HG03520 (cell line): ENCODE data around the gene SLK.

Experiments used
- ATAC-seq: cut with Tn5 transposase; IDR thresholded peaks from one replicate; pipeline ENCODE4 v1.9.1; 2021; ENCODE audit warnings: mild to moderate bottlenecking, moderate library complexity; ENCODE audit not compliant: unreplicated experiment

SLK gene

DNA sequence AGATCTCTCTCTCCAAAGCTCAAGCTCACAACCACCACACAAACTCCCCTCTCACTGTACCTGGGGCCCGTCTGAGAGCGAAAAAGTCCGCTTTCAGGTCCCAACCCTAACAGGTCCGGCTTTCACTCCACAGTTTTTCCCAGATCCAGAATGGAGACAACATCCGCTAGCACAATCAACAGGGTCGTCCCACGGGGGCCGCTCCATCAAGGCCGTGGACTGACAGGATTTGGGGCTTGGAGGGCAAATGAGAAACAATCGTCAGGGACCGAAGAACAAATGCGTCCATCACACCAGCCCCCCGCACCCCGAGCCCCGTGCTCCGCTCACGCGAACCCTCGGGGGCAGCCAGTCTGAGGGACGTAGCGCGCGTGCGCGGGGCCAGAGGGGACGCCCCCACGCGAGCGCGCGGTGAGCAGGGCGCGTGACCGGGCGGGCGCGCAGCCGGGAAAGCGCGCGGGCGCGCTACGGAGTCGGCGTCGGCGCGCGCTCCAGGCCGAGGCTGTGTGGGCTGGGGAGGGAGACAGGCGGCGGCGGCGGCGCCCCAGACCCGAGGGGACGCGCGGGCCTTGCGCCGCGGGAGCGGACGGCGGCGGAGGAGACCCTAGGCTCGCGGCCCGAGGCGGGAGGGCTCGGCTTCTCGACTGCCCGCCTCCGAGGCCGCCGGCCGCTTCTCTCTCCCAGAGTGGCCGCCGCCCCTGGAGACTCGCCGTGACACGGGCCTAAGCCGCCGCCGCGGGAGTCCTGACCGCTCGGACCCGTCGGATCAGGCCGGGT lies at the start of gene SLK:
Gene SLK (plus strand): TSS at position 470 of the 777 bp plus-strand sequence. CDS start 606 bp downstream, outside the sequence.
- peak; percentile 70 for ATAC-seq

- ATAC-seq: peak; percentile 7
Measured at GRCh38 chr10:103917302-103918052, 49.5 kb upstream of the SLK start.

- ATAC-seq: peak; percentile 87
Measured at GRCh38 chr10:103918053-103918846, 48.7 kb upstream of the SLK start, which contains the start of gene STN1. Gene STN1, minus strand, starts transcription at chr10:103918184. Its CDS starts 590 bp downstream, at chr10:103917594.

DNA sequence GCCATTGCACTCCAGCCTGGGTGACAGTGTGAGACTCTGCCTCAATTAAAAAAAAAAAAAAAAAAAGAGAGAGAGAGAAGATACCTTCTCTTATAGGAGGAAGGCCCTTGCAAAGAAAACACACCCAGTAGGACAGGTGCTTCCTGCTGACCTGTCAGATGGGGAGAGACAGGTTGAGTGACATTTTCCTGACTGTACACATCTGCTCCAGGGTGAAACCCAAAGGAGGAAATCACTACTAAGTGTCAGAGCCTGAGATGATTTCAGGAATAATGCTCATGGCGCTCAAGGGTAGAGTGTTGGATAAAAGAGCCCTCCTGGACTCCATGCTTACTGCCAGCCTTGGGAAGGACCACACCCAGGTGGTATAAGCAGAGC lies 47.3 kb upstream of the SLK start:
- no peak for ATAC-seq

DNA sequence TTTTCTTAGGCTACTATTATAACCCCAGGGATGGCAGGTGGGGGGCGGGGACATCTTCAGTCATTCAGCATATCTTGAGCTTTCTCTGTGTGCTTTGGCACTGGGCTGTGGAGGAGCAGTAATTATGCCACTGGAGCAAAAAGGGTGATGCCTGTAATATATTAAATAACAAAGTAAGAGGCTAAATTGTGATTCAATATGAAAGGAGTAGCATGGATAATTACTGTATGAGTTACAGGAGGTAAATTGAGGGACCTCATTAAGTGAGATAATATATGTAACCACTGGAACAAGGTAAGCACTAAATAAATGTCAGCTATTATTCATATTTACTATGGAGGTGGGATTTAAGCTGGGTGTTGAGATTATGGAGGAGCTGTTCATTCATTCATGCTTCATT lies 45.7 kb upstream of the SLK start:
- no peak for ATAC-seq

DNA sequence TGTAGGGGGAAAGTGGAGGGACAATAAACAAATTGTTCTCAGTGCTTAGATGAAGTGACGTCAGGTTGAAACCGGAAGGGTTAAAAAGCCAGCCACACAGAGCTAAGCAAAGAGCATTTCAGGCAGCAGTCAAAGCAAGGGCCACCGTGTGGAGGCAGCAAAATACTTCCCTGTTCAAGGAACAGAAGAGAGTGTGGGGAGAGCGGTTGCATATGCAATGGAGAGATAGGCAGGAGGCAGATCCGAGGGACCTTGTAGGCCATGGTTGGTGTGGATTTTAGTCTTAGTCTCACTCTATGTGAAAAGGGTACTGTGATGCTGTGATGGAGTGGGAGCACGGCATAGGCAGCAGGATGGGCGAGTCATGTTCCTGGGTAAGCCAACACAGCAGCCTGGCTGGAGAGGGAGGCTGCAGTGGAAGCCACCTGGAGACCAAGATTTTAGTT lies 45.2 kb upstream of the SLK start:
- no peak for ATAC-seq

DNA sequence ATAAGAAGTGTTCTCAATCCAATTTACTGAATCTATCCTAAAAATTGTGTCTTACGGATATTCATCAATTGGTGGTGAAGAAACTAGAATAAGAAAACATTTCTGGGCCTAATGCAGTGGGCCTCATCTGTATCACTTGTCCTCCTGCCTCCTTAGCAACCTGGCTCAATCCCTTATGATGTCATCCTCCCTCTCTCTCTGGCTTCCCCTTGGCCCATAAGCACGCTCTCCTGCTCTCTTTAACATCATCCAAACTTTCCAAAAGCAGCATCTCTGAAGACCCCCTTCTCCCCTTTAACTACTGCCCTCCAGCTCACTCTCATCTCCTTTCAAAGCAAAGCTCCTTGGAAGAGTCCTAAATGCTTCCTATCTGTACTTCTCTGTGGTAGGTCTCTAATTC lies 44.3 kb upstream of the SLK start:
- ATAC-seq: no peak

- no peak for ATAC-seq
Measured at GRCh38 chr10:103923502-103923901, 43.4 kb upstream of the SLK start.

DNA sequence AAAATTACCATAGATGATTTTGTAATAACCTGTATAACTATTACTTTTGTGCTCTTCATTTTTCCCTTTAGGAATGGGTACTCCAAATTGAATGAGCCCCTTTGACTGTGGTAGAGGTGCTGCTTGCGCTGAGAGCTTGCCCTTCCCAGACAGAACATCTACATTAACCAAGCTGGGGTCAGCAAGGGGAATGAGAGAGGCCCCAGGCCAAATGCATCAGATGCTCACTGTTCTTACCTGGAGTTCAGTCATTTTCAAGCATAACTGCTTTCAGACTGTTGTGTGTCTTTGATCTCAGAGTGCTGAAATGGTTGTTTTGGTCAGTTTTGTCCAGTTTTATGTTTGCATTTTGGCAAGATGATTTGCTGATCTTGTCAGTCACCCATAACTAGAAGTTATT lies 41.3 kb upstream of the SLK start:
- no peak for ATAC-seq

GRCh38 chr10:103926722-103927319 lies 40.1 kb upstream of the SLK start:
- ATAC-seq: no peak

GRCh38 chr10:103928784-103929183 lies 38.2 kb upstream of the SLK start:
- no peak for ATAC-seq

- no peak for ATAC-seq
Measured at GRCh38 chr10:103929381-103929921, 37.5 kb upstream of the SLK start.

DNA sequence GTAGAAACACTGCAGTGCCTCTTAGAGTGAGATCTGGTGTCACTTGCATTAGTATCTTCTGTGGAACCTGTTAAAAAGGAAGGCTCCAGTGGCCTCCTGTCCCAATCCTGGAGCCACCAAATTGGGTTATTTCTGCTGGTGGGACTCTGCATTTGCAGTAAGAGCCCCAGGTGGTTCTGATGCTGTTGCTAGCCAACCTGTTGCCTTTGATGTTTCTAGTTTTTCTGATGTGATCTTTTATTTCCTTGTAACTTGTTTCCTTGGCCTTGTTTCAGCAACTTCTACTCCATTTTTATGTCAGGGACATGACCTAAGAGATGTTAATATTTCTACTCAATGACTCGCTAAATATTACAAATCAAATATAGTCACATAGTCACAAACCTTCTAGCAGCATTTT lies 36.5 kb upstream of the SLK start:
- no peak for ATAC-seq

GRCh38 chr10:103930881-103931280 lies 36.1 kb upstream of the SLK start:
- no peak for ATAC-seq

DNA sequence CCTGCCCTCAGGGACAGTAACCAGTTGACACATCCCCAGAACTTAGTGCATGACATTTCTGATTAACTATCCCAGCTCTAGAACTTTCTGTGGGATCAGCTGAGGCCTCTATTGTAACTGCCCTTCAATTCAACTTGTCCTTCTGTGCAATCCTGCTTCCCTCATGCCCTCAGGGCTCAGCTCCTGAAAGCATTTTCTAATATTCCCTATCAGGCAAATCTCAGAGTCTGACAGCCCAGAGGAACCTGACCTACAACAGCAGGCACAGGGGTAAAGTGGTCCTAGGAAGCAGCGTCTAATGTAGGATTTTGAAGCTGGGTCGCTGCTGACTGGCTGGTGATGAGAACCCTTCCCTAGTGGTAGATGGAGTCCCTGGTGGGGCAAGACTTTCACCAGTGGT lies 35.3 kb upstream of the SLK start:
- no peak for ATAC-seq

GRCh38 chr10:103932271-103932670 lies 34.7 kb upstream of the SLK start:
- no peak for ATAC-seq

DNA sequence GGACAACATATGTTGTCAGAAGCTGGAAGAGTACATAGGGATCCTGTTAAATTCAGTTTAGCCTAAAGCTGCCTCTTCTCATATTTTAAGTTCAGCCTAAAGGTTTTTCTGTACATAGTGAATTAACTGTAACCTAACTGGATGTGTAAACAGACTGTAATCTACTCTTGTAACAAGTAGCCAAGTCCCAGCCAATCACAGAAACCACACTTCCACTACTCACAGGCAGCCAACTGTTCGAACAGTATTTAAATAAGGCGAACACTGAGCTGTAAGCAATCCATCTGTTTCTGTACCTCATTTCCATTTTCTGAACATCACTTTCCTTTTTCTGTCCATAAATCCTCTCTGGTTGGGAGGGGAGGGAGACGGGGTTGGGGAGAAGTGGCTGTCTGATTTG lies 34.0 kb upstream of the SLK start:
- ATAC-seq: no peak

DNA sequence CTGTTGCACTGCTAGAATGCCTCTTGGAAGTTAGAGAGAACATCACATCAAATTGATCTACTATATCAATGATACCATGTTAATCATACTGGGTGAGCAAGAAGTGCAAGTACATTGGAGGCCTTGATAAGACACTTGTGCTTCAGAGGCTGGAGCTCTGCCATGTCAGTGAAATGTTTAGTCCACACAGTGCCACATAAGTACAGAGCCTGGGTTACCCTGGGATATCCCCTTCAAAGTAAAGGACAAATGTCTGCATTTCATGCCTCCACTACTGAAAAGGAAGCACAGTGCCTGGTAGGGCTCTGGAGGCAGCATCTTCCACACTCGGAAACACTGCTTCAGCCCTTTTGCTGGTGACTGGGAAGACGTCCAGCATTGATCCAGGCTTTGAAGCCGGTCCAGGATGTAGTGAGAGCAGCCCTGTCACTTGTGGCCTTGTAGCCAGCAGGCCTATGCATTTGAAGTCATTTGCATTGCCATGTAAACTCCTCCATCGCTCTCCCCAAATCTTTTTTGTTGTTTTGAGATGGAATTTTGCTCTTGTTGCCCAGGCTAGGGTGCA lies 33.3 kb upstream of the SLK start:
- no peak for ATAC-seq

- no peak for ATAC-seq
Measured at GRCh38 chr10:103934308-103934707, 32.6 kb upstream of the SLK start.

DNA sequence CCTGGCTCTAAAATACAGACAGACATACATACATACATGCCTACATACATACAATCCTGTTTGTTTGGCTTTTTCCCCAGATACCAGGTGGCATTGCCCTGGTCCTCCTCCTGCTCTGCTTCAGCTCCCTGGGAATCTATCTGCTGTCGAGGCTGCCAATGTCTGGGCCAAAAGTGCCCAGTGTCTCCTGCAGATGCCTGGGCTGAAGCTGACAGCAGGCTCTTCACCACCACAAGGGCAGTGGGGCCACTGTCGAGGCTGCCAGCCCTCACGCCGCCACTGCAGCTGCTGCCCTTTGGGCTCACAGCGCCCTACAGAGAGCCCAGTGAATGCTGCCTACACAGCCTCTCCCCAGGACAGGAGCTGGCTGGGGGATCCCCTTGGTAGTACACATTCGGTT lies 30.9 kb upstream of the SLK start:
- ATAC-seq: no peak
